ENCODE results near the gene ROR2.

DNA sequence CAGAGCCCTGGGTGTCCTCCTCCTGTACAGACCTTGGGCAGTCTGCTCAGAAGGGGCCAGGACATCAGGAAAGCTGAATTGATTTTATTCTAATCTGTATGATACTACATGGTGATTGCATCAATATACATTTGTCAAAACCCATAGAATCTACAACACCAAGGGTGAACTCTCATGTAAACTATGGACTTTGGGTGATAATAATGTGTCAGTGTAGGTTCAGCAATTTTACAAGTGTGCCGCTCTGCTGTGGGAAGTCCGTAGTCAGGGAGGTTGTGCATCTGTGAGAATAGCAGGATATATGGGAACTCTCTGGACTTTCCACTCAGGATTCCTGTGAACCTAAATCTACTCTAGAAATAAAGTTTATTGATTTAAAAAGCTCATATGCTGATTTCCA, 371.1 kb downstream of the ROR2 start:
- TF ChIP-seq SIN3A (IDR thresholded peaks at IDR 0.05; ENCODE audit: borderline replicate concordance, insufficient read depth, low read depth, low read length) (no peak), POLR2AphosphoS5 (IDR thresholded peaks at IDR 0.05; ENCODE audit: low read depth, low read length) (no peak)
- TF ChIP-seq, protein P1, sequence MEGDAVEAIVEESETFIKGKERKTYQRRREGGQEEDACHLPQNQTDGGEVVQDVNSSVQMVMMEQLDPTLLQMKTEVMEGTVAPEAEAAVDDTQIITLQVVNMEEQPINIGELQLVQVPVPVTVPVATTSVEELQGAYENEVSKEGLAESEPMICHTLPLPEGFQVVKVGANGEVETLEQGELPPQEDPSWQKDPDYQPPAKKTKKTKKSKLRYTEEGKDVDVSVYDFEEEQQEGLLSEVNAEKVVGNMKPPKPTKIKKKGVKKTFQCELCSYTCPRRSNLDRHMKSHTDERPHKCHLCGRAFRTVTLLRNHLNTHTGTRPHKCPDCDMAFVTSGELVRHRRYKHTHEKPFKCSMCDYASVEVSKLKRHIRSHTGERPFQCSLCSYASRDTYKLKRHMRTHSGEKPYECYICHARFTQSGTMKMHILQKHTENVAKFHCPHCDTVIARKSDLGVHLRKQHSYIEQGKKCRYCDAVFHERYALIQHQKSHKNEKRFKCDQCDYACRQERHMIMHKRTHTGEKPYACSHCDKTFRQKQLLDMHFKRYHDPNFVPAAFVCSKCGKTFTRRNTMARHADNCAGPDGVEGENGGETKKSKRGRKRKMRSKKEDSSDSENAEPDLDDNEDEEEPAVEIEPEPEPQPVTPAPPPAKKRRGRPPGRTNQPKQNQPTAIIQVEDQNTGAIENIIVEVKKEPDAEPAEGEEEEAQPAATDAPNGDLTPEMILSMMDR (IDR thresholded peaks at IDR 0.05) = no peak
- TF ChIP-seq, protein P2, sequence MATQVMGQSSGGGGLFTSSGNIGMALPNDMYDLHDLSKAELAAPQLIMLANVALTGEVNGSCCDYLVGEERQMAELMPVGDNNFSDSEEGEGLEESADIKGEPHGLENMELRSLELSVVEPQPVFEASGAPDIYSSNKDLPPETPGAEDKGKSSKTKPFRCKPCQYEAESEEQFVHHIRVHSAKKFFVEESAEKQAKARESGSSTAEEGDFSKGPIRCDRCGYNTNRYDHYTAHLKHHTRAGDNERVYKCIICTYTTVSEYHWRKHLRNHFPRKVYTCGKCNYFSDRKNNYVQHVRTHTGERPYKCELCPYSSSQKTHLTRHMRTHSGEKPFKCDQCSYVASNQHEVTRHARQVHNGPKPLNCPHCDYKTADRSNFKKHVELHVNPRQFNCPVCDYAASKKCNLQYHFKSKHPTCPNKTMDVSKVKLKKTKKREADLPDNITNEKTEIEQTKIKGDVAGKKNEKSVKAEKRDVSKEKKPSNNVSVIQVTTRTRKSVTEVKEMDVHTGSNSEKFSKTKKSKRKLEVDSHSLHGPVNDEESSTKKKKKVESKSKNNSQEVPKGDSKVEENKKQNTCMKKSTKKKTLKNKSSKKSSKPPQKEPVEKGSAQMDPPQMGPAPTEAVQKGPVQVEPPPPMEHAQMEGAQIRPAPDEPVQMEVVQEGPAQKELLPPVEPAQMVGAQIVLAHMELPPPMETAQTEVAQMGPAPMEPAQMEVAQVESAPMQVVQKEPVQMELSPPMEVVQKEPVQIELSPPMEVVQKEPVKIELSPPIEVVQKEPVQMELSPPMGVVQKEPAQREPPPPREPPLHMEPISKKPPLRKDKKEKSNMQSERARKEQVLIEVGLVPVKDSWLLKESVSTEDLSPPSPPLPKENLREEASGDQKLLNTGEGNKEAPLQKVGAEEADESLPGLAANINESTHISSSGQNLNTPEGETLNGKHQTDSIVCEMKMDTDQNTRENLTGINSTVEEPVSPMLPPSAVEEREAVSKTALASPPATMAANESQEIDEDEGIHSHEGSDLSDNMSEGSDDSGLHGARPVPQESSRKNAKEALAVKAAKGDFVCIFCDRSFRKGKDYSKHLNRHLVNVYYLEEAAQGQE (IDR thresholded peaks at IDR 0.05; ENCODE audit: insufficient read depth in 1 of 2, low read depth in 2 of 2, low read length in 1 of 2) = no peak

Data from Panc1 (cell line).